ENCODE data around the gene IL4R.

GRCh38 chr16:27316038-27316680, 2.4 kb downstream of the IL4R start:
- TF ChIP-seq CTCF (IDR thresholded peaks at IDR 0.05; ENCODE audit: low read depth, low read length, poor library complexity, severe bottlenecking): no peak
- no peak for TF ChIP-seq EZH2phosphoT487 (IDR thresholded peaks at IDR 0.05; ENCODE audit: borderline replicate concordance, low read length)

All from DOHH2 (cell line).